Measurements from ENCODE around the gene ST6GALNAC5.

The ST6GALNAC5 gene

GRCh38 chr1:76826072-76826845, 41.0 kb upstream of the ST6GALNAC5 start:
- no peaks in the 10 kb centered on the region for H3K27me3 ChIP-seq (ENCODE audit: insufficient read depth, low read length, poor library complexity, severe bottlenecking)
- TF ChIP-seq CTCF (conservative IDR thresholded peaks at IDR 0.05; ENCODE audit: low read length) (no peak), EZH2phosphoT487 (IDR thresholded peaks at IDR 0.05; ENCODE audit: borderline replicate concordance) (no peak)
- no peaks in the 10 kb centered on the region for H4K20me1 ChIP-seq (ENCODE audit: insufficient read depth, low read length, poor library complexity, severe bottlenecking)
- H3K79me2 ChIP-seq (ENCODE audit: insufficient read depth, low read length), result no peaks in the 10 kb centered on the region
- no peaks in the 10 kb centered on the region for H3K4me1 ChIP-seq (ENCODE audit: insufficient read depth, low read length, poor library complexity, severe bottlenecking)
- H3K4me2 ChIP-seq (ENCODE audit: low read depth, low read length, poor library complexity, severe bottlenecking), result no peak overlapping the region
- H3F3A ChIP-seq (ENCODE audit: low read depth), result no peaks in the 10 kb centered on the region
- H3K4me3 ChIP-seq (ENCODE audit: low read length, poor library complexity, severe bottlenecking), result no peak overlapping the region
- no peaks in the 10 kb centered on the region for H3K9me3 ChIP-seq (ENCODE audit: insufficient read depth, low read depth, low read length)
- no peaks in the 10 kb centered on the region for H3K36me3 ChIP-seq (ENCODE audit: insufficient read depth, low read length)
- no peaks in the 10 kb centered on the region for H3K9me2 ChIP-seq (replicated peaks; ENCODE audit: low read depth, low read length)
- no peak overlapping the region for H2AFZ ChIP-seq (ENCODE audit: low read length)
- no peak overlapping the region for H3K9ac ChIP-seq (ENCODE audit: low read depth, low read length, poor library complexity, severe bottlenecking)

- H3K27me3 ChIP-seq (ENCODE audit: insufficient read depth, low read length, poor library complexity, severe bottlenecking), result no peaks in the 10 kb centered on the region
- no peak overlapping the region for H3K4me2 ChIP-seq (ENCODE audit: low read depth, low read length, poor library complexity, severe bottlenecking)
- H3K36me3 ChIP-seq (ENCODE audit: insufficient read depth, low read length), result no peaks in the 10 kb centered on the region
- H4K20me1 ChIP-seq (ENCODE audit: insufficient read depth, low read length, poor library complexity, severe bottlenecking), result no peaks in the 10 kb centered on the region
- H3K79me2 ChIP-seq (ENCODE audit: insufficient read depth, low read length), result no peaks in the 10 kb centered on the region
- H3F3A ChIP-seq (ENCODE audit: low read depth), result no peaks in the 10 kb centered on the region
- H3K9me2 ChIP-seq (replicated peaks; ENCODE audit: low read depth, low read length), result no peaks in the 10 kb centered on the region
- no peak overlapping the region for H2AFZ ChIP-seq (ENCODE audit: low read length)
- no peaks in the 10 kb centered on the region for H3K4me1 ChIP-seq (ENCODE audit: insufficient read depth, low read length, poor library complexity, severe bottlenecking)
- no peaks in the 10 kb centered on the region for H3K9me3 ChIP-seq (ENCODE audit: insufficient read depth, low read depth, low read length)
- H3K4me3 ChIP-seq (ENCODE audit: low read length, poor library complexity, severe bottlenecking), result no peak overlapping the region
- no peak overlapping the region for H3K9ac ChIP-seq (ENCODE audit: low read depth, low read length, poor library complexity, severe bottlenecking)
- TF ChIP-seq EZH2phosphoT487 (IDR thresholded peaks at IDR 0.05; ENCODE audit: borderline replicate concordance) (no peak), CTCF (conservative IDR thresholded peaks at IDR 0.05; ENCODE audit: low read length) (no peak)
Observed at GRCh38 chr1:76827066-76827465, 40.2 kb upstream of the ST6GALNAC5 start.

- Histone ChIP-seq H4K20me1 (ENCODE audit: insufficient read depth, low read length, poor library complexity, severe bottlenecking) (no peaks in the 10 kb centered on the region), H3K4me3 (ENCODE audit: low read length, poor library complexity, severe bottlenecking) (no peak overlapping the region), H3K36me3 (ENCODE audit: insufficient read depth, low read length) (no peaks in the 10 kb centered on the region), H3K9me2 (replicated peaks; ENCODE audit: low read depth, low read length) (no peaks in the 10 kb centered on the region), H3K79me2 (ENCODE audit: insufficient read depth, low read length) (no peaks in the 10 kb centered on the region), H3K4me1 (ENCODE audit: insufficient read depth, low read length, poor library complexity, severe bottlenecking) (no peaks in the 10 kb centered on the region), H3F3A (ENCODE audit: low read depth) (no peaks in the 10 kb centered on the region), H2AFZ (ENCODE audit: low read length) (no peak overlapping the region), H3K9ac (ENCODE audit: low read depth, low read length, poor library complexity, severe bottlenecking) (no peak overlapping the region), H3K9me3 (ENCODE audit: insufficient read depth, low read depth, low read length) (no peaks in the 10 kb centered on the region), H3K4me2 (ENCODE audit: low read depth, low read length, poor library complexity, severe bottlenecking) (no peak overlapping the region), H3K27me3 (ENCODE audit: insufficient read depth, low read length, poor library complexity, severe bottlenecking) (no peaks in the 10 kb centered on the region)
- no peak for TF ChIP-seq CTCF (conservative IDR thresholded peaks at IDR 0.05; ENCODE audit: low read length)
- no peak for TF ChIP-seq EZH2phosphoT487 (IDR thresholded peaks at IDR 0.05; ENCODE audit: borderline replicate concordance)
Observed at GRCh38 chr1:76830373-76830772, 36.9 kb upstream of the ST6GALNAC5 start.
